Neural cell (in vitro differentiated cells): ENCODE measurements around the gene ATF7. TPM values are rescaled to one million over a fixed set of nuclear protein-coding genes. Genes with fewer than 3 reads are reported as not detected.

Experiments used
- H2AFZ ChIP-seq: fragments of 200-600, 300-800 bp; sonication (generic), shearing (Covaris generic); 2 replicates; pipeline ENCODE4 v1.6.0; 2014; ENCODE audit warnings: low read depth, mild to moderate bottlenecking, antibody characterized with exemption, low read length, moderate library complexity
- H3F3A ChIP-seq: fragments of 200-600 bp; shearing (Covaris generic); 2 replicates; pipeline ENCODE4 v1.6.1; 2016; ENCODE audit warnings: mild to moderate bottlenecking, moderate library complexity, mixed read lengths, antibody characterized with exemption, low read length; ENCODE audit not compliant: insufficient read depth, poor library complexity, severe bottlenecking
- H3K27ac ChIP-seq: fragments of 200-600, 300-800 bp; sonication (generic), shearing (Covaris generic); 2 replicates; pipeline ENCODE4 v1.5.1; 2014; ENCODE audit warnings: mild to moderate bottlenecking, low read length, moderate library complexity
- H3K27me3 ChIP-seq: fragments of 300-800, 200-600 bp; sonication (generic), shearing (Covaris generic); 2 replicates; pipeline ENCODE4 v1.6.0; 2014; ENCODE audit warnings: mild to moderate bottlenecking, low read depth, low read length, moderate library complexity; ENCODE audit not compliant: insufficient read depth
- H3K36me3 ChIP-seq: fragments of 300-800, 200-600 bp; sonication (generic), shearing (Covaris generic); 2 replicates; pipeline ENCODE4 v1.5.1; 2014; ENCODE audit warnings: mild to moderate bottlenecking, antibody characterized with exemption, low read length, moderate library complexity; ENCODE audit not compliant: insufficient read depth
- H3K4me2 ChIP-seq: fragments of 300-800, 200-600 bp; sonication (generic), shearing (Covaris generic); 2 replicates; pipeline ENCODE4 v1.6.0; 2014; ENCODE audit warnings: mild to moderate bottlenecking, low read length
- H3K4me3 ChIP-seq: fragments of 300-800, 200-600 bp; sonication (generic), shearing (Covaris generic); 2 replicates; pipeline ENCODE4 v1.5.1; 2014; ENCODE audit warnings: mild to moderate bottlenecking, low read length, moderate library complexity
- H3K79me2 ChIP-seq: fragments of 200-600 bp; shearing (Covaris generic); replicated peaks from 2 replicates; pipeline ENCODE4 v1.6.0; 2014; ENCODE audit warnings: mild to moderate bottlenecking, low read length, moderate library complexity; ENCODE audit not compliant: insufficient read depth
- H3K9ac ChIP-seq: fragments of 300-800, 200-600 bp; sonication (generic), shearing (Covaris generic); 2 replicates; pipeline ENCODE4 v1.6.1; 2016; ENCODE audit warnings: mild to moderate bottlenecking, low read length, mixed read lengths
- H3K9me2 ChIP-seq: fragments of 200-600 bp; shearing (Covaris generic); 2 replicates; pipeline ENCODE4 v1.6.1; 2016; ENCODE audit warnings: mild to moderate bottlenecking, low read length, mixed read lengths; ENCODE audit not compliant: insufficient read depth
- H3K9me3 ChIP-seq: fragments of 200-600, 300-800 bp; sonication (generic), shearing (Covaris generic); 2 replicates; pipeline ENCODE4 v1.6.1; 2016; ENCODE audit warnings: mild to moderate bottlenecking, mixed run types, low read length, moderate library complexity, mixed read lengths
- H4K20me1 ChIP-seq: fragments of 200-600 bp; shearing (Covaris generic); 2 replicates; pipeline ENCODE4 v1.6.1; 2016; ENCODE audit warnings: mild to moderate bottlenecking, mixed run types; ENCODE audit not compliant: insufficient read depth
- EP300 ChIP-seq: fragments of 450-650 bp; conservative IDR thresholded peaks from 2 replicates; pipeline ENCODE4 v1.6.1; 2014; ENCODE audit warnings: antibody characterized with exemption, mild to moderate bottlenecking, moderate library complexity; ENCODE audit not compliant: poor library complexity, severe bottlenecking
- EZH2 ChIP-seq: fragments of 200-600, 300-800 bp; shearing (Covaris generic), sonication (generic); IDR thresholded peaks from 2 replicates; pipeline ENCODE4 v1.6.1; 2014; ENCODE audit warnings: antibody characterized with exemption, low read length, borderline replicate concordance, mild to moderate bottlenecking; ENCODE audit not compliant: insufficient read depth, poor library complexity, severe bottlenecking
- MXI1 ChIP-seq: fragments of 450-650 bp; conservative IDR thresholded peaks from 2 replicates; pipeline ENCODE4 v1.6.1; 2014; ENCODE audit warnings: antibody characterized with exemption, mild to moderate bottlenecking; ENCODE audit not compliant: poor library complexity, severe bottlenecking
- POLR2AphosphoS5 ChIP-seq: IDR thresholded peaks from 2 replicates; pipeline ENCODE4 v1.6.1; 2012
- RAD21 ChIP-seq: fragments of 450-650 bp; conservative IDR thresholded peaks from 2 replicates; pipeline ENCODE4 v1.6.1; 2014; ENCODE audit warnings: antibody characterized with exemption, mild to moderate bottlenecking, moderate library complexity
- SMC3 ChIP-seq: fragments of 450-650 bp; conservative IDR thresholded peaks from 2 replicates; pipeline ENCODE4 v1.6.1; 2014; ENCODE audit warnings: antibody characterized with exemption, mild to moderate bottlenecking, moderate library complexity; ENCODE audit not compliant: poor library complexity
- TAF1 ChIP-seq: IDR thresholded peaks from 2 replicates; pipeline ENCODE4 v1.6.1; 2012; ENCODE audit warnings: low read depth
- polyA plus RNA-seq: library from polyadenylated mRNA; depleted of rRNA; stranded (reverse); fragments of >200 nt; gene quantifications from 2 replicates; pipeline ENCODE4 v1.2.3, GENCODE V29; 2014
- TF ChIP-seq, protein P1 (sequence below): IDR thresholded peaks from 2 replicates; pipeline ENCODE4 v1.6.1; 2012; ENCODE audit warnings: borderline replicate concordance
- TF ChIP-seq, protein P2 (sequence below): fragments of 450-650 bp; IDR thresholded peaks from 2 replicates; pipeline ENCODE4 v1.5.1; 2014; ENCODE audit warnings: antibody characterized with exemption, mild to moderate bottlenecking, moderate library complexity; ENCODE audit not compliant: poor library complexity, severe bottlenecking

The ATF7 gene
- polyA plus RNA-seq, 1 donor from 2014 or later = 6.3 TPM

DNA sequence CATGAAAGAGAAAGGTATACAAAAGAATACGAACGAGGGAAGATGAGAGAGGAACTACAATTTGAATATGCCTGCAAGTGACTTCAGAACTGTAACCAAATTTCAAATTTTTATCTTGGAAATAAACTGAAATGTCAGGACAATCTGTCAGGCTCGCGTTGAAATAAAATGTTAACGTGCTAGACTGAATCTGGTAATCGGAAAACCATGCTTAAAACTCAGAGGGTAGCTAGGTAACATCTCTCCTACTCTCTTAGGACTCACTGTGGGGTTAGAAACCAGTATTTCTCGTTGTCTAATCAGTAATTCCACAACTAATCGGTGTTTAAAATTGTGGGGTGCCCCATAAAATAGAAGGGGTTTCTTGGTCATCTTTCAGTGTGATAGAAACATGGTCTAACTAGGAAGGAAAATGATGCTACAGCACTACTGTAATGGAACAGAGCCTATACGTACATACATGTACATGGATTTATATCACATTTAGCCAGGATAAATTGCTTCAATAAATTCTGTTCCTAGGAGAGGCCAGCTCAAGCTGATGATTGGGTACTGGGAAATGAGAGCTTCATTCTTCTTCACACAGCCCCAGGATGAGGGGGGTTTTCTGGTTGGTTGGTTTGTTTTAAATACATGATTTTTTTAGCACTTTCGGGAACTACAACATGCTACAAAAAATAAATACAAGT, 23.9 kb downstream of the ATF7 start:
- Histone ChIP-seq H3K9me2 (no peaks in the 10 kb centered on the region), H3K4me2 (peak overlapping the region; percentile 1), H2AFZ (no peak overlapping the region), H3K27me3 (no peaks in the 10 kb centered on the region), H3K27ac (peak overlapping the region; percentile 87), H4K20me1 (no peaks in the 10 kb centered on the region), H3K4me3 (peak overlapping the region; percentile 6), H3K79me2 (peaks cover 28% of the 10 kb centered on the region), H3K9me3 (no peaks in the 10 kb centered on the region), H3K36me3 (no peaks in the 10 kb centered on the region), H3K9ac (no peak overlapping the region), H3F3A (no peaks in the 10 kb centered on the region)
- no peak for TF ChIP-seq RAD21
- no peak for TF ChIP-seq SMC3
- TF ChIP-seq, protein P1, sequence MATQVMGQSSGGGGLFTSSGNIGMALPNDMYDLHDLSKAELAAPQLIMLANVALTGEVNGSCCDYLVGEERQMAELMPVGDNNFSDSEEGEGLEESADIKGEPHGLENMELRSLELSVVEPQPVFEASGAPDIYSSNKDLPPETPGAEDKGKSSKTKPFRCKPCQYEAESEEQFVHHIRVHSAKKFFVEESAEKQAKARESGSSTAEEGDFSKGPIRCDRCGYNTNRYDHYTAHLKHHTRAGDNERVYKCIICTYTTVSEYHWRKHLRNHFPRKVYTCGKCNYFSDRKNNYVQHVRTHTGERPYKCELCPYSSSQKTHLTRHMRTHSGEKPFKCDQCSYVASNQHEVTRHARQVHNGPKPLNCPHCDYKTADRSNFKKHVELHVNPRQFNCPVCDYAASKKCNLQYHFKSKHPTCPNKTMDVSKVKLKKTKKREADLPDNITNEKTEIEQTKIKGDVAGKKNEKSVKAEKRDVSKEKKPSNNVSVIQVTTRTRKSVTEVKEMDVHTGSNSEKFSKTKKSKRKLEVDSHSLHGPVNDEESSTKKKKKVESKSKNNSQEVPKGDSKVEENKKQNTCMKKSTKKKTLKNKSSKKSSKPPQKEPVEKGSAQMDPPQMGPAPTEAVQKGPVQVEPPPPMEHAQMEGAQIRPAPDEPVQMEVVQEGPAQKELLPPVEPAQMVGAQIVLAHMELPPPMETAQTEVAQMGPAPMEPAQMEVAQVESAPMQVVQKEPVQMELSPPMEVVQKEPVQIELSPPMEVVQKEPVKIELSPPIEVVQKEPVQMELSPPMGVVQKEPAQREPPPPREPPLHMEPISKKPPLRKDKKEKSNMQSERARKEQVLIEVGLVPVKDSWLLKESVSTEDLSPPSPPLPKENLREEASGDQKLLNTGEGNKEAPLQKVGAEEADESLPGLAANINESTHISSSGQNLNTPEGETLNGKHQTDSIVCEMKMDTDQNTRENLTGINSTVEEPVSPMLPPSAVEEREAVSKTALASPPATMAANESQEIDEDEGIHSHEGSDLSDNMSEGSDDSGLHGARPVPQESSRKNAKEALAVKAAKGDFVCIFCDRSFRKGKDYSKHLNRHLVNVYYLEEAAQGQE = no peak
- TF ChIP-seq EZH2 = no peak
- no peak for TF ChIP-seq EP300
- TF ChIP-seq POLR2AphosphoS5 = no peak
- TF ChIP-seq MXI1 = no peak
- no peak for TF ChIP-seq TAF1
- TF ChIP-seq, protein P2, sequence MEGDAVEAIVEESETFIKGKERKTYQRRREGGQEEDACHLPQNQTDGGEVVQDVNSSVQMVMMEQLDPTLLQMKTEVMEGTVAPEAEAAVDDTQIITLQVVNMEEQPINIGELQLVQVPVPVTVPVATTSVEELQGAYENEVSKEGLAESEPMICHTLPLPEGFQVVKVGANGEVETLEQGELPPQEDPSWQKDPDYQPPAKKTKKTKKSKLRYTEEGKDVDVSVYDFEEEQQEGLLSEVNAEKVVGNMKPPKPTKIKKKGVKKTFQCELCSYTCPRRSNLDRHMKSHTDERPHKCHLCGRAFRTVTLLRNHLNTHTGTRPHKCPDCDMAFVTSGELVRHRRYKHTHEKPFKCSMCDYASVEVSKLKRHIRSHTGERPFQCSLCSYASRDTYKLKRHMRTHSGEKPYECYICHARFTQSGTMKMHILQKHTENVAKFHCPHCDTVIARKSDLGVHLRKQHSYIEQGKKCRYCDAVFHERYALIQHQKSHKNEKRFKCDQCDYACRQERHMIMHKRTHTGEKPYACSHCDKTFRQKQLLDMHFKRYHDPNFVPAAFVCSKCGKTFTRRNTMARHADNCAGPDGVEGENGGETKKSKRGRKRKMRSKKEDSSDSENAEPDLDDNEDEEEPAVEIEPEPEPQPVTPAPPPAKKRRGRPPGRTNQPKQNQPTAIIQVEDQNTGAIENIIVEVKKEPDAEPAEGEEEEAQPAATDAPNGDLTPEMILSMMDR = no peak

DNA sequence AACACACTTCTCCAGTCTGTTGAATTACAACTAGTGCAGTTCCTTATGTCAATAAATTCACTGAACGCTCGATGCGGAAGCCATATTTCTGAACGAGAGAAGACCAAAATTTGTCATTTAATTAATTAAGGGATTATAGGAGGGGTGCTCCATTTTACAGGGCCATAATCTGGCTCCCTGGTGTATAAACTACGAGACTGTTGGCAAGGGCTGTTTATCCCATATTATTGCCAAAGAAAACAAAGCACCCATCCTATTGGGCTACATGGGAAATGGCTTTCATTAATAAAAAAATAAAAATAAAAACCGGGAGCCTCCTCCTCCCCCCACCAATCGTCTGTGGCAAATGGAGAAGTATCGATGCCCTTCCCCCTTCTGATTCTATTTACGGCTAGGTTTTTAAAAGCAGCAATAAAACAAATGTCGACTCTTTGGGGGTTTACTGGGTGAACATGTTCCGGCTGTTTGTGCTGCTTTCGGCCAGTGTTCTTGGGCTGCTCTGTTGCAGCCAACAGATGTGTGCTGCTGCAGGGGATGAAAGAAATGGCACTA, 24.8 kb downstream of the ATF7 start:
- Histone ChIP-seq H3K4me3 (no peak overlapping the region), H3K27ac (no peak overlapping the region)

More for the DNA sequence above, 24.8 kb downstream of the ATF7 start:
- no peaks in the 10 kb centered on the region for H3K27me3 ChIP-seq
- no peaks in the 10 kb centered on the region for H4K20me1 ChIP-seq
- H3K4me2 ChIP-seq = no peak overlapping the region
- H3K9ac ChIP-seq = no peak overlapping the region
- TF ChIP-seq EP300 (no peak), EZH2 (no peak)
- H3K9me2 ChIP-seq = no peaks in the 10 kb centered on the region
- H3F3A ChIP-seq = no peaks in the 10 kb centered on the region
- peaks cover 26% of the 10 kb centered on the region for H3K79me2 ChIP-seq
- no peaks in the 10 kb centered on the region for H3K9me3 ChIP-seq
- no peak overlapping the region for H2AFZ ChIP-seq
- H3K36me3 ChIP-seq = no peaks in the 10 kb centered on the region
